Tibial nerve (tissue), 3 donors: ENCODE data around the gene CARD6.
A peak's percentile ranks its signal among the peaks of the same experiment; 100 is the strongest.

Source experiments
- EP300 ChIP-seq, 2 donors: sonication (generic); formaldehyde crosslinking; IDR thresholded peaks; one replicate each; pipeline ENCODE4 v1.6.1; 2017; ENCODE audit warnings: antibody characterized with exemption in 2 of 2, mild to moderate bottlenecking in 1 of 2
- POLR2A ChIP-seq, 2 donors: fragments of 450-650 bp; IDR thresholded peaks; one replicate each; pipeline ENCODE4 v1.6.1; 2017; ENCODE audit warnings: antibody characterized with exemption in 2 of 2, mild to moderate bottlenecking in 2 of 2, moderate library complexity in 2 of 2

- no peak for TF ChIP-seq POLR2A (IDR thresholded peaks at IDR 0.05)
- TF ChIP-seq EP300 (IDR thresholded peaks at IDR 0.05), result peak in 1 of 2 donors; percentile 7
Measured at GRCh38 chr5:40904994-40905306, 63.8 kb downstream of the CARD6 start.
